HEK293 (cell line): ENCODE data around the gene SSTR1.

Experiments used
- PATZ1 ChIP-seq: fragments of 450-650 bp; formaldehyde crosslinking; IDR thresholded peaks from 2 replicates; pipeline ENCODE4 v1.5.1; 2016; ENCODE audit warnings: missing biosample characterization, missing genetic modification characterization
- ZNF133 ChIP-seq: fragments of 450-650 bp; formaldehyde crosslinking; IDR thresholded peaks from 2 replicates; pipeline ENCODE4 v1.5.1; 2016; ENCODE audit warnings: missing biosample characterization, missing genetic modification characterization
- TF ChIP-seq, protein P1 (sequence below): fragments of 450-650 bp; formaldehyde crosslinking; IDR thresholded peaks from 2 replicates; pipeline ENCODE4 v1.5.1; 2016; ENCODE audit warnings: missing biosample characterization, missing genetic modification characterization

GRCh38 chr14:38176379-38176778 lies 31.3 kb upstream of the SSTR1 start:
- TF ChIP-seq PATZ1 = no peak
- no peak for TF ChIP-seq ZNF133 (tag by site-specific recombination)
- TF ChIP-seq, protein P1, sequence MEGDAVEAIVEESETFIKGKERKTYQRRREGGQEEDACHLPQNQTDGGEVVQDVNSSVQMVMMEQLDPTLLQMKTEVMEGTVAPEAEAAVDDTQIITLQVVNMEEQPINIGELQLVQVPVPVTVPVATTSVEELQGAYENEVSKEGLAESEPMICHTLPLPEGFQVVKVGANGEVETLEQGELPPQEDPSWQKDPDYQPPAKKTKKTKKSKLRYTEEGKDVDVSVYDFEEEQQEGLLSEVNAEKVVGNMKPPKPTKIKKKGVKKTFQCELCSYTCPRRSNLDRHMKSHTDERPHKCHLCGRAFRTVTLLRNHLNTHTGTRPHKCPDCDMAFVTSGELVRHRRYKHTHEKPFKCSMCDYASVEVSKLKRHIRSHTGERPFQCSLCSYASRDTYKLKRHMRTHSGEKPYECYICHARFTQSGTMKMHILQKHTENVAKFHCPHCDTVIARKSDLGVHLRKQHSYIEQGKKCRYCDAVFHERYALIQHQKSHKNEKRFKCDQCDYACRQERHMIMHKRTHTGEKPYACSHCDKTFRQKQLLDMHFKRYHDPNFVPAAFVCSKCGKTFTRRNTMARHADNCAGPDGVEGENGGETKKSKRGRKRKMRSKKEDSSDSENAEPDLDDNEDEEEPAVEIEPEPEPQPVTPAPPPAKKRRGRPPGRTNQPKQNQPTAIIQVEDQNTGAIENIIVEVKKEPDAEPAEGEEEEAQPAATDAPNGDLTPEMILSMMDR (tag by site-specific recombination) = no peak
